GM19043 (cell line): Measurements from ENCODE around the gene MTERF1.

Experiments
- ATAC-seq: cut with Tn5 transposase; IDR thresholded peaks from one replicate; pipeline ENCODE4 v1.9.1; 2021; ENCODE audit warnings: low read depth; ENCODE audit not compliant: unreplicated experiment

MTERF1 gene

GRCh38 chr7:91837397-91838070, 43.0 kb downstream of the MTERF1 start:
- no peak for ATAC-seq

GRCh38 chr7:91835826-91836368, 44.6 kb downstream of the MTERF1 start:
- ATAC-seq: no peak

GRCh38 chr7:91835091-91835825, 45.2 kb downstream of the MTERF1 start:
- ATAC-seq: no peak

- ATAC-seq: no peak
These were observed 47.9 kb downstream of the MTERF1 start for GRCh38 chr7:91832493-91833045.

GRCh38 chr7:91827169-91827568, 53.3 kb downstream of the MTERF1 start:
- no peak for ATAC-seq

- no peak for ATAC-seq
These were observed 54.1 kb downstream of the MTERF1 start for GRCh38 chr7:91826377-91826776.

GRCh38 chr7:91824201-91824600, 56.3 kb downstream of the MTERF1 start:
- no peak for ATAC-seq
